K562 (cell line): ENCODE data around the gene GDF7. TPM values are rescaled to one million over a fixed set of nuclear protein-coding genes. Genes with fewer than 3 reads are reported as not detected.

Experiments
- ATF1 ChIP-seq, 2 experiments: fragments of 450-650 bp in 1 of 2; IDR thresholded peaks; 2 replicates each; pipeline ENCODE4 v1.6.1; 2016; ENCODE audit warnings: missing compliant biosample characterization in 1 of 2, missing genetic modification characterization in 1 of 2
- CHD2 ChIP-seq: IDR thresholded peaks from 2 replicates; pipeline ENCODE4 v1.6.1; 2011; ENCODE audit warnings: low read depth, low read length
- HBP1 ChIP-seq: fragments of 450-650 bp; formaldehyde crosslinking; IDR thresholded peaks from 2 replicates; pipeline ENCODE4 v1.4.0; 2022; ENCODE audit warnings: missing genetic modification characterization
- HDGF ChIP-seq: fragments of 450-650 bp; IDR thresholded peaks from 2 replicates; pipeline ENCODE4 v1.6.1; 2016
- NCOA1 ChIP-seq: fragments of 450-650 bp; IDR thresholded peaks from 2 replicates; pipeline ENCODE4 v1.6.1; 2016; ENCODE audit warnings: low read depth
- PHF21A ChIP-seq: fragments of 450-650 bp; IDR thresholded peaks from 2 replicates; pipeline ENCODE4 v1.6.1; 2017; ENCODE audit warnings: low read depth, borderline replicate concordance
- SNIP1 ChIP-seq: fragments of 450-650 bp; IDR thresholded peaks from 2 replicates; pipeline ENCODE4 v1.7.1; 2017; ENCODE audit warnings: low read depth, mild to moderate bottlenecking
- TAF15 ChIP-seq: fragments of 200-400 bp; formaldehyde crosslinking; IDR thresholded peaks from 2 replicates; pipeline ENCODE4 v1.6.1; 2017; ENCODE audit warnings: mild to moderate bottlenecking, low read depth, low read length, moderate library complexity
- TCF3 ChIP-seq: sonication (generic); formaldehyde crosslinking; IDR thresholded peaks from 2 replicates; pipeline ENCODE4 v1.4.0; 2020; ENCODE audit warnings: mild to moderate bottlenecking, missing genetic modification reagents
- TCF7 ChIP-seq: sonication (generic); IDR thresholded peaks from 2 replicates; pipeline ENCODE4 v1.6.1; 2016; ENCODE audit warnings: antibody characterized with exemption, borderline replicate concordance
- TCFL5 ChIP-seq: fragments of 250-450 bp; sonication (Bioruptor Pico); conservative IDR thresholded peaks from 2 replicates; pipeline ENCODE4 v1.6.1; 2021; ENCODE audit warnings: mild to moderate bottlenecking, moderate library complexity, matching md5 sums
- U2AF1 ChIP-seq: fragments of 200-400 bp; formaldehyde crosslinking; optimal IDR thresholded peaks from 2 replicates; pipeline ENCODE3; 2017; ENCODE audit warnings: mild to moderate bottlenecking, low read depth, low read length, moderate library complexity
- polyA plus RNA-seq, 8 experiments: library from polyadenylated mRNA; depleted of rRNA in 4 of 8; stranded (reverse) in 5 of 8; unstranded in 3 of 8; fragments of >200 nt; fragmentation: Nextera tagmentation in 2 of 8; fragmentation: Illumina TruSeq in 1 of 8; extraction: Ambion mirVana in 2 of 8; extraction: Trizol in 1 of 8; gene quantifications; 2 replicates each; pipeline versions ENCODE4 v1.2.1 to v1.2.3, GENCODE V29; 2011 to 2014; ENCODE audit warnings: inconsistent platforms in 1 of 8, missing spikeins in 1 of 8
- total RNA-seq, 7 experiments: library from RNA; depleted of rRNA in 6 of 7; stranded (reverse); fragments of >200 nt in 6 of 7; fragmentation: Illumina TruSeq in 2 of 7; extraction: Trizol in 2 of 7; gene quantifications; 2 replicates each; pipeline versions ENCODE4 v1.2.1 to v1.2.3, GENCODE V29; 2011 to 2021; ENCODE audit warnings: low replicate concordance in 1 of 7
- TF ChIP-seq, protein P1 (sequence below), 2 experiments: fragments of 450-650 bp; formaldehyde crosslinking in 1 of 2; IDR thresholded peaks; 2 replicates each; pipeline versions ENCODE4 v1.4.0 to v1.6.1; 2014 to 2020; ENCODE audit warnings: mild to moderate bottlenecking in 2 of 2, borderline replicate concordance in 1 of 2, low read depth in 1 of 2
- TF ChIP-seq, protein P2 (sequence below), 2 experiments: fragments of 450-650 bp in 1 of 2; IDR thresholded peaks; 2 replicates each; pipeline ENCODE4 v1.6.1; 2011 to 2017; ENCODE audit warnings: low read depth in 2 of 2, antibody characterized with exemption in 1 of 2, borderline replicate concordance in 1 of 2, low read length in 1 of 2, mild to moderate bottlenecking in 1 of 2, mixed read lengths in 1 of 2; ENCODE audit not compliant: control insufficient read depth in 1 of 2

GDF7 gene
- total and polyA plus RNA-seq, 9 of the 15 experiments (the other 6 are each of a cell fraction or from before 2014, with no cell fraction given): 0.01 TPM; not detected in 7

GRCh38 chr2:20650877-20651730 lies 15.8 kb upstream of the GDF7 start, which contains the start of gene HS1BP3 (continued):
- TF ChIP-seq, protein P1, sequence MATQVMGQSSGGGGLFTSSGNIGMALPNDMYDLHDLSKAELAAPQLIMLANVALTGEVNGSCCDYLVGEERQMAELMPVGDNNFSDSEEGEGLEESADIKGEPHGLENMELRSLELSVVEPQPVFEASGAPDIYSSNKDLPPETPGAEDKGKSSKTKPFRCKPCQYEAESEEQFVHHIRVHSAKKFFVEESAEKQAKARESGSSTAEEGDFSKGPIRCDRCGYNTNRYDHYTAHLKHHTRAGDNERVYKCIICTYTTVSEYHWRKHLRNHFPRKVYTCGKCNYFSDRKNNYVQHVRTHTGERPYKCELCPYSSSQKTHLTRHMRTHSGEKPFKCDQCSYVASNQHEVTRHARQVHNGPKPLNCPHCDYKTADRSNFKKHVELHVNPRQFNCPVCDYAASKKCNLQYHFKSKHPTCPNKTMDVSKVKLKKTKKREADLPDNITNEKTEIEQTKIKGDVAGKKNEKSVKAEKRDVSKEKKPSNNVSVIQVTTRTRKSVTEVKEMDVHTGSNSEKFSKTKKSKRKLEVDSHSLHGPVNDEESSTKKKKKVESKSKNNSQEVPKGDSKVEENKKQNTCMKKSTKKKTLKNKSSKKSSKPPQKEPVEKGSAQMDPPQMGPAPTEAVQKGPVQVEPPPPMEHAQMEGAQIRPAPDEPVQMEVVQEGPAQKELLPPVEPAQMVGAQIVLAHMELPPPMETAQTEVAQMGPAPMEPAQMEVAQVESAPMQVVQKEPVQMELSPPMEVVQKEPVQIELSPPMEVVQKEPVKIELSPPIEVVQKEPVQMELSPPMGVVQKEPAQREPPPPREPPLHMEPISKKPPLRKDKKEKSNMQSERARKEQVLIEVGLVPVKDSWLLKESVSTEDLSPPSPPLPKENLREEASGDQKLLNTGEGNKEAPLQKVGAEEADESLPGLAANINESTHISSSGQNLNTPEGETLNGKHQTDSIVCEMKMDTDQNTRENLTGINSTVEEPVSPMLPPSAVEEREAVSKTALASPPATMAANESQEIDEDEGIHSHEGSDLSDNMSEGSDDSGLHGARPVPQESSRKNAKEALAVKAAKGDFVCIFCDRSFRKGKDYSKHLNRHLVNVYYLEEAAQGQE (IDR thresholded peaks at IDR 0.05; ENCODE audit: borderline replicate concordance): peak; percentile 80
- TF ChIP-seq, protein P1 (CRISPR knock-in tag; IDR thresholded peaks at IDR 0.05; ENCODE audit: low read depth): peak; percentile 59; the same call in 1 of the 2 replicates
- TF ChIP-seq TCF7 (peak; percentile 47; the same call in 1 of the 2 replicates), CHD2 (no peak), U2AF1 (peak; percentile 52), TCFL5 (no peak), NCOA1 (no peak), SNIP1 (no peak), TAF15 (no peak), TCF3 (peak; percentile 27), ATF1 (CRISPR knock-in tag; IDR thresholded peaks at IDR 0.05) (0 out of 2 replicates have a peak, but pooled peaks have one; percentile 34), ATF1 (tag; IDR thresholded peaks at IDR 0.05) (peak; percentile 95), HBP1 (CRISPR knock-in tag) (no peak), HDGF (no peak), PHF21A (no peak)
- TF ChIP-seq, protein P2, sequence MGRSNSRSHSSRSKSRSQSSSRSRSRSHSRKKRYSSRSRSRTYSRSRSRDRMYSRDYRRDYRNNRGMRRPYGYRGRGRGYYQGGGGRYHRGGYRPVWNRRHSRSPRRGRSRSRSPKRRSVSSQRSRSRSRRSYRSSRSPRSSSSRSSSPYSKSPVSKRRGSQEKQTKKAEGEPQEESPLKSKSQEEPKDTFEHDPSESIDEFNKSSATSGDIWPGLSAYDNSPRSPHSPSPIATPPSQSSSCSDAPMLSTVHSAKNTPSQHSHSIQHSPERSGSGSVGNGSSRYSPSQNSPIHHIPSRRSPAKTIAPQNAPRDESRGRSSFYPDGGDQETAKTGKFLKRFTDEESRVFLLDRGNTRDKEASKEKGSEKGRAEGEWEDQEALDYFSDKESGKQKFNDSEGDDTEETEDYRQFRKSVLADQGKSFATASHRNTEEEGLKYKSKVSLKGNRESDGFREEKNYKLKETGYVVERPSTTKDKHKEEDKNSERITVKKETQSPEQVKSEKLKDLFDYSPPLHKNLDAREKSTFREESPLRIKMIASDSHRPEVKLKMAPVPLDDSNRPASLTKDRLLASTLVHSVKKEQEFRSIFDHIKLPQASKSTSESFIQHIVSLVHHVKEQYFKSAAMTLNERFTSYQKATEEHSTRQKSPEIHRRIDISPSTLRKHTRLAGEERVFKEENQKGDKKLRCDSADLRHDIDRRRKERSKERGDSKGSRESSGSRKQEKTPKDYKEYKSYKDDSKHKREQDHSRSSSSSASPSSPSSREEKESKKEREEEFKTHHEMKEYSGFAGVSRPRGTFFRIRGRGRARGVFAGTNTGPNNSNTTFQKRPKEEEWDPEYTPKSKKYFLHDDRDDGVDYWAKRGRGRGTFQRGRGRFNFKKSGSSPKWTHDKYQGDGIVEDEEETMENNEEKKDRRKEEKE (IDR thresholded peaks at IDR 0.05; ENCODE audit: borderline replicate concordance in 1 of 2, control insufficient read depth in 1 of 2, low read depth in 2 of 2, low read length in 1 of 2): no peak
